Measurements from ENCODE around the gene SERBP1.

DNA sequence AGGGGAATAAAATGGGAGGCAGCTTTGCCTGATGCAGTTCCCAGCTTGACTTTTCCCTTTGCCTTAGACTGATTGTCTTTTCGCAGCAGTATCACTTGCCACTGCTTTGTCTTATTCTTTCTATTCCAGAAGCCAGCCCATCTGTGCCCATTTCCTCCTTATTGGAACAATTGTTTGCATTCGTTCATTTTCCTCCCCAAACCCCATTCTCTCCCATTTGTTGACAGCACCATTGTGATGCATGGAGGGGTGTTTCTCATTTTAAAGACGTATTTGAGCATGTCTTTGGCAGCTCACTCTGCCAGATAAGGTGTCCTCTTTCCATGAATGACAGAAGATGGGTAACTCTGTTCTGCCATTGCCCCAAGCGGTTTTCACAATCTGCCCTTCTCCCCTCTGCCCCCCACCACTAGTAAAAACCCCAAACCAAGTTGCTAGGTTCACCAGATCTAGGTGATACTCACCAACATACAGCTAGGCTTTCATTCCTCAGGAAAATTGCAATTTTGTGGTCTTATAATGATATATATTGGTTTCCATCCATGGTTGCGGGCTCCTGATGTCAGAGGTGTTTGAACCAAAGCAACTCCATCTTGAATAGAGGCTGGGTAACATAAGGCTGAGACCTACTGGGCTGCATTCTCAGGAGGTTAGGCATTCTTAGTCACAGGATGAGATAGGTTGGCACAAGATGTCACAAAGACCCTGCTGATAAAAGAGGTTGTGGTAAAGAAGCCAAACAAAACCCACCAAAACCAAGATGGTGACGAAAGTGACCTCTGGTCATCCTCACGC lies 30.8 kb downstream of the SERBP1 start:
- TF ChIP-seq, protein P1, sequence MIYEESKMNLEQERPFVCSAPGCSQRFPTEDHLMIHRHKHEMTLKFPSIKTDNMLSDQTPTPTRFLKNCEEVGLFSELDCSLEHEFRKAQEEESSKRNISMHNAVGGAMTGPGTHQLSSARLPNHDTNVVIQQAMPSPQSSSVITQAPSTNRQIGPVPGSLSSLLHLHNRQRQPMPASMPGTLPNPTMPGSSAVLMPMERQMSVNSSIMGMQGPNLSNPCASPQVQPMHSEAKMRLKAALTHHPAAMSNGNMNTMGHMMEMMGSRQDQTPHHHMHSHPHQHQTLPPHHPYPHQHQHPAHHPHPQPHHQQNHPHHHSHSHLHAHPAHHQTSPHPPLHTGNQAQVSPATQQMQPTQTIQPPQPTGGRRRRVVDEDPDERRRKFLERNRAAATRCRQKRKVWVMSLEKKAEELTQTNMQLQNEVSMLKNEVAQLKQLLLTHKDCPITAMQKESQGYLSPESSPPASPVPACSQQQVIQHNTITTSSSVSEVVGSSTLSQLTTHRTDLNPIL (CRISPR knock-in tag; IDR thresholded peaks at IDR 0.05; ENCODE audit: low read depth), result no peak
- TF ChIP-seq, protein P2, sequence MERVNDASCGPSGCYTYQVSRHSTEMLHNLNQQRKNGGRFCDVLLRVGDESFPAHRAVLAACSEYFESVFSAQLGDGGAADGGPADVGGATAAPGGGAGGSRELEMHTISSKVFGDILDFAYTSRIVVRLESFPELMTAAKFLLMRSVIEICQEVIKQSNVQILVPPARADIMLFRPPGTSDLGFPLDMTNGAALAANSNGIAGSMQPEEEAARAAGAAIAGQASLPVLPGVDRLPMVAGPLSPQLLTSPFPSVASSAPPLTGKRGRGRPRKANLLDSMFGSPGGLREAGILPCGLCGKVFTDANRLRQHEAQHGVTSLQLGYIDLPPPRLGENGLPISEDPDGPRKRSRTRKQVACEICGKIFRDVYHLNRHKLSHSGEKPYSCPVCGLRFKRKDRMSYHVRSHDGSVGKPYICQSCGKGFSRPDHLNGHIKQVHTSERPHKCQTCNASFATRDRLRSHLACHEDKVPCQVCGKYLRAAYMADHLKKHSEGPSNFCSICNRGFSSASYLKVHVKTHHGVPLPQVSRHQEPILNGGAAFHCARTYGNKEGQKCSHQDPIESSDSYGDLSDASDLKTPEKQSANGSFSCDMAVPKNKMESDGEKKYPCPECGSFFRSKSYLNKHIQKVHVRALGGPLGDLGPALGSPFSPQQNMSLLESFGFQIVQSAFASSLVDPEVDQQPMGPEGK (CRISPR knock-in tag; IDR thresholded peaks at IDR 0.05; ENCODE audit: borderline replicate concordance), result no peak
- no peak for TF ChIP-seq ZFP3 (CRISPR knock-in tag; IDR thresholded peaks at IDR 0.05)
